C4-2B (cell line): Measurements from ENCODE around the gene ZC3H14.
A peak's percentile ranks its signal among the peaks of the same experiment; 100 is the strongest.

Experiments
- H3K27ac ChIP-seq: fragments of 450-650 bp; 2 replicates; pipeline ENCODE4 v1.5.1; 2017
- CTCF ChIP-seq: fragments of 450-650 bp; conservative IDR thresholded peaks from 2 replicates; pipeline ENCODE4 v1.5.1; 2017; ENCODE audit warnings: mild to moderate bottlenecking
- ZFX ChIP-seq: fragments of 450-650 bp; IDR thresholded peaks from 2 replicates; pipeline ENCODE4 v1.6.1; 2017

The ZC3H14 gene

GRCh38 chr14:88553886-88554456 lies 8.9 kb upstream of the ZC3H14 start:
- H3K27ac ChIP-seq = peak overlapping the region; percentile 65

GRCh38 chr14:88554457-88555286 lies 8.2 kb upstream of the ZC3H14 start, which contains the start of gene PTPN21:
Gene PTPN21 (minus strand): TSS chr14:88555007. CDS start chr14:88550417, 4,590 bp downstream.
- TF ChIP-seq ZFX (peak; percentile 53; the same call in 1 of the 2 replicates), CTCF (no peak)
- peak within 1 kb of the TSS; percentile 65 for H3K27ac ChIP-seq

More at GRCh38 chr14:88553886-88554456, 8.9 kb upstream of the ZC3H14 start:
- no peak for TF ChIP-seq CTCF
- TF ChIP-seq ZFX = no peak

- TF ChIP-seq CTCF (no peak), ZFX (no peak)
These were observed 6.3 kb upstream of the ZC3H14 start for GRCh38 chr14:88556581-88556980.

GRCh38 chr14:88559852-88560251 lies 3.0 kb upstream of the ZC3H14 start:
- peak; percentile 62 for TF ChIP-seq CTCF
- TF ChIP-seq ZFX = no peak

More at GRCh38 chr14:88556581-88556980, 6.3 kb upstream of the ZC3H14 start:
- no peak overlapping the region for H3K27ac ChIP-seq

GRCh38 chr14:88562532-88562830 lies 356 bp upstream of the ZC3H14 start:
- TF ChIP-seq CTCF (0 out of 2 replicates have a peak, but pooled peaks have one; percentile 16), ZFX (no peak)
- peak overlapping the region; percentile 94 for H3K27ac ChIP-seq

More at GRCh38 chr14:88559852-88560251, 3.0 kb upstream of the ZC3H14 start:
- H3K27ac ChIP-seq = no peak overlapping the region

GRCh38 chr14:88563845-88564244 lies 1.0 kb downstream of the ZC3H14 start:
- peak overlapping the region; percentile 94 for H3K27ac ChIP-seq
- TF ChIP-seq ZFX = no peak
- no peak for TF ChIP-seq CTCF

- H3K27ac ChIP-seq = no peak overlapping the region
- TF ChIP-seq CTCF = no peak
- no peak for TF ChIP-seq ZFX
These were observed 2.6 kb downstream of the ZC3H14 start for GRCh38 chr14:88565427-88565826.
